Mononuclear cell (primary cell): ENCODE results near the gene EHBP1. TPM values are rescaled to one million over a fixed set of nuclear protein-coding genes. Genes with fewer than 3 reads are reported as not detected.

Experiments used
- H3K27me3 ChIP-seq: 2 replicates; pipeline ENCODE4 v1.6.0; 2011; ENCODE audit warnings: low read length, control low read depth; ENCODE audit not compliant: insufficient read depth
- H3K4me1 ChIP-seq: 2 replicates; pipeline ENCODE4 v1.5.1; 2011; ENCODE audit warnings: mild to moderate bottlenecking, low read length, control low read depth; ENCODE audit not compliant: insufficient read depth
- H3K4me3 ChIP-seq: 2 replicates; pipeline ENCODE4 v1.5.1; 2011; ENCODE audit warnings: mild to moderate bottlenecking, low read length, moderate library complexity
- H3K9me3 ChIP-seq: 2 replicates; pipeline ENCODE4 v1.5.1; 2011; ENCODE audit warnings: low read depth, mild to moderate bottlenecking, control low read depth, low read length
- total RNA-seq: library from RNA; depleted of rRNA; stranded (reverse); fragments of >200 nt; gene quantifications from one replicate; pipeline ENCODE4 v1.2.3, GENCODE V29; 2012

The EHBP1 gene
- total RNA-seq, 1 donor = 31.6 TPM

GRCh38 chr2:62717503-62718081 lies 12.1 kb downstream of the EHBP1 start:
- no peaks in the 10 kb centered on the region for H3K4me1 ChIP-seq
- no peaks in the 10 kb centered on the region for H3K27me3 ChIP-seq
- H3K4me3 ChIP-seq = no peak overlapping the region

GRCh38 chr2:62718225-62718822 lies 12.8 kb downstream of the EHBP1 start:
- Histone ChIP-seq H3K27me3 (no peaks in the 10 kb centered on the region), H3K9me3 (peaks cover 5% of the 10 kb centered on the region), H3K4me3 (no peak overlapping the region), H3K4me1 (no peaks in the 10 kb centered on the region)

More at GRCh38 chr2:62717503-62718081, 12.1 kb downstream of the EHBP1 start:
- no peaks in the 10 kb centered on the region for H3K9me3 ChIP-seq

- no peak overlapping the region for H3K4me3 ChIP-seq
- no peaks in the 10 kb centered on the region for H3K4me1 ChIP-seq
- H3K27me3 ChIP-seq = no peaks in the 10 kb centered on the region
- H3K9me3 ChIP-seq = peaks cover 6% of the 10 kb centered on the region
Measured at GRCh38 chr2:62719757-62720156, 14.2 kb downstream of the EHBP1 start.

GRCh38 chr2:62722679-62723078 lies 17.2 kb downstream of the EHBP1 start:
- H3K4me1 ChIP-seq = no peaks in the 10 kb centered on the region
- H3K4me3 ChIP-seq = no peak overlapping the region
- peaks cover 6% of the 10 kb centered on the region for H3K9me3 ChIP-seq
- no peaks in the 10 kb centered on the region for H3K27me3 ChIP-seq

- Histone ChIP-seq H3K27me3 (no peaks in the 10 kb centered on the region), H3K4me3 (no peak overlapping the region), H3K9me3 (peaks cover 6% of the 10 kb centered on the region), H3K4me1 (no peaks in the 10 kb centered on the region)
Measured at GRCh38 chr2:62723253-62723652, 17.7 kb downstream of the EHBP1 start.

- Histone ChIP-seq H3K9me3 (peaks cover 6% of the 10 kb centered on the region), H3K27me3 (no peaks in the 10 kb centered on the region), H3K4me3 (no peak overlapping the region), H3K4me1 (no peaks in the 10 kb centered on the region)
Measured at GRCh38 chr2:62724106-62724505, 18.6 kb downstream of the EHBP1 start.

- Histone ChIP-seq H3K4me1 (no peaks in the 10 kb centered on the region), H3K4me3 (no peak overlapping the region), H3K9me3 (peaks cover 6% of the 10 kb centered on the region), H3K27me3 (no peaks in the 10 kb centered on the region)
Measured at GRCh38 chr2:62724886-62725711, 19.6 kb downstream of the EHBP1 start.

- Histone ChIP-seq H3K27me3 (no peaks in the 10 kb centered on the region), H3K9me3 (peaks cover 6% of the 10 kb centered on the region), H3K4me1 (no peaks in the 10 kb centered on the region), H3K4me3 (no peak overlapping the region)
Measured at GRCh38 chr2:62725712-62726055, 20.2 kb downstream of the EHBP1 start.

- peaks cover 22% of the 10 kb centered on the region for H3K9me3 ChIP-seq
- H3K27me3 ChIP-seq = no peaks in the 10 kb centered on the region
- no peaks in the 10 kb centered on the region for H3K4me1 ChIP-seq
- H3K4me3 ChIP-seq = no peak overlapping the region
Measured at GRCh38 chr2:62727259-62727867, 21.9 kb downstream of the EHBP1 start.

- Histone ChIP-seq H3K27me3 (no peaks in the 10 kb centered on the region), H3K9me3 (peaks cover 20% of the 10 kb centered on the region), H3K4me3 (no peak overlapping the region), H3K4me1 (no peaks in the 10 kb centered on the region)
Measured at GRCh38 chr2:62727876-62728566, 22.5 kb downstream of the EHBP1 start.

GRCh38 chr2:62731275-62731674 lies 25.8 kb downstream of the EHBP1 start:
- no peak overlapping the region for H3K4me3 ChIP-seq
- no peaks in the 10 kb centered on the region for H3K27me3 ChIP-seq
- H3K9me3 ChIP-seq = peaks cover 16% of the 10 kb centered on the region
- H3K4me1 ChIP-seq = no peaks in the 10 kb centered on the region

GRCh38 chr2:62732262-62732777 lies 26.8 kb downstream of the EHBP1 start:
- H3K4me3 ChIP-seq = no peak overlapping the region
- no peaks in the 10 kb centered on the region for H3K27me3 ChIP-seq
- H3K4me1 ChIP-seq = no peaks in the 10 kb centered on the region
- peaks cover 16% of the 10 kb centered on the region for H3K9me3 ChIP-seq

- Histone ChIP-seq H3K9me3 (peaks cover 16% of the 10 kb centered on the region), H3K27me3 (no peaks in the 10 kb centered on the region)
Measured at GRCh38 chr2:62733546-62733945, 28.0 kb downstream of the EHBP1 start.

GRCh38 chr2:62736899-62737559 lies 31.5 kb downstream of the EHBP1 start:
- Histone ChIP-seq H3K27me3 (no peaks in the 10 kb centered on the region), H3K9me3 (peaks cover 3% of the 10 kb centered on the region), H3K4me3 (no peak overlapping the region), H3K4me1 (no peaks in the 10 kb centered on the region)

More at GRCh38 chr2:62733546-62733945, 28.0 kb downstream of the EHBP1 start:
- Histone ChIP-seq H3K4me1 (no peaks in the 10 kb centered on the region), H3K4me3 (no peak overlapping the region)
